ENCODE measurements around the gene SOAT1.
"Not testable (repeated sequence)": the region's sequence is repeated elsewhere in the genome, so short reads cannot be mapped to it uniquely, and the experiment has no call there.

SOAT1 gene

GRCh38 chr1:179274424-179274823 is 19.2 kb upstream of the SOAT1 start:
- not testable (repeated sequence) for H3K36me3 ChIP-seq (ENCODE audit: control insufficient read depth, insufficient read depth, low read length); H3K27ac ChIP-seq (ENCODE audit: low read length); H3K4me1 ChIP-seq (ENCODE audit: control insufficient read depth, insufficient read depth, low read length); H3K9me3 ChIP-seq (ENCODE audit: control insufficient read depth, insufficient read depth, low read length); DNase-seq (ENCODE audit: low read depth, low spot score); H3K27me3 ChIP-seq (ENCODE audit: control insufficient read depth, insufficient read depth, low read length); H3K4me3 ChIP-seq (ENCODE audit: low read length)
- WGBS (ENCODE audit: insufficient coverage, insufficient read length) = no CpG with 5 or more reads among the region's 5 CpGs

GRCh38 chr1:179278920-179279319 is 14.7 kb upstream of the SOAT1 start:
- H3K27ac ChIP-seq (ENCODE audit: low read length) = no peak overlapping the region

GRCh38 chr1:179283992-179284391 is 9.6 kb upstream of the SOAT1 start:
- H3K27me3 ChIP-seq (ENCODE audit: control insufficient read depth, insufficient read depth, low read length) = no peaks in the 10 kb centered on the region
- no peak overlapping the region for H3K4me3 ChIP-seq (ENCODE audit: low read length)
- H3K27ac ChIP-seq (ENCODE audit: low read length) = no peak overlapping the region
- H3K36me3 ChIP-seq (ENCODE audit: control insufficient read depth, insufficient read depth, low read length) = no peaks in the 10 kb centered on the region
- H3K4me1 ChIP-seq (ENCODE audit: control insufficient read depth, insufficient read depth, low read length) = no peaks in the 10 kb centered on the region
- WGBS (ENCODE audit: insufficient coverage, insufficient read length) = no CpG with 5 or more reads among the region's 2 CpGs
- no peaks in the 10 kb centered on the region for H3K9me3 ChIP-seq (ENCODE audit: control insufficient read depth, insufficient read depth, low read length)
- no peak for DNase-seq (ENCODE audit: low read depth, low spot score)

More at GRCh38 chr1:179278920-179279319, 14.7 kb upstream of the SOAT1 start:
- Histone ChIP-seq H3K4me1 (ENCODE audit: control insufficient read depth, insufficient read depth, low read length) (no peaks in the 10 kb centered on the region), H3K36me3 (ENCODE audit: control insufficient read depth, insufficient read depth, low read length) (no peaks in the 10 kb centered on the region), H3K9me3 (ENCODE audit: control insufficient read depth, insufficient read depth, low read length) (no peaks in the 10 kb centered on the region), H3K27me3 (ENCODE audit: control insufficient read depth, insufficient read depth, low read length) (no peaks in the 10 kb centered on the region), H3K4me3 (ENCODE audit: low read length) (no peak overlapping the region)
- WGBS (ENCODE audit: insufficient coverage, insufficient read length) = no CpG with 5 or more reads among the region's 5 CpGs
- no peak for DNase-seq (ENCODE audit: low read depth, low spot score)

DNA sequence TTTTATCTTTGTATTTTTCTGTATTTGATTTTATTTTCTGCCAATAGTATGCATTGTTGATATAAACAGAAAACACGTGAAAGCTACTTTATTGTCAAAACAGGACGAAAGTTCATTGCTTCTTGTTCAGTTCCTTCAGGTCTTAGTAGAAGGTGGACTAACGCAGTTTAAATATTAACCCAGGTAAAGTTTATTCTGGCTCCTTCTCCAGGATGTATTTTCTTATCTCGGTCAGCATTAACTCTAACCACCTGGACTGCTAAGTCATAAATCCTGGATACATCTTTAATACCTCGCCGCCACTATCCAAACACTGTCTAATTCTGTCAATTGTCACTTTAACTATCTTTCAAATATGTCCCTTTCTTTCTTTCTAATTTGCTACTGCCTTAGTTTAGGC is 5.7 kb upstream of the SOAT1 start:
- Histone ChIP-seq H3K4me3 (ENCODE audit: low read length) (no peak overlapping the region), H3K9me3 (ENCODE audit: control insufficient read depth, insufficient read depth, low read length) (no peaks in the 10 kb centered on the region), H3K27ac (ENCODE audit: low read length) (no peak overlapping the region), H3K4me1 (ENCODE audit: control insufficient read depth, insufficient read depth, low read length) (no peaks in the 10 kb centered on the region), H3K27me3 (ENCODE audit: control insufficient read depth, insufficient read depth, low read length) (peaks cover 5% of the 10 kb centered on the region; the same call in 1 of the 2 replicates), H3K36me3 (ENCODE audit: control insufficient read depth, insufficient read depth, low read length) (no peaks in the 10 kb centered on the region)
- WGBS (ENCODE audit: insufficient coverage, insufficient read length) = no CpG with 5 or more reads among the region's 6 CpGs
- DNase-seq (ENCODE audit: low read depth, low spot score) = no peak

DNA sequence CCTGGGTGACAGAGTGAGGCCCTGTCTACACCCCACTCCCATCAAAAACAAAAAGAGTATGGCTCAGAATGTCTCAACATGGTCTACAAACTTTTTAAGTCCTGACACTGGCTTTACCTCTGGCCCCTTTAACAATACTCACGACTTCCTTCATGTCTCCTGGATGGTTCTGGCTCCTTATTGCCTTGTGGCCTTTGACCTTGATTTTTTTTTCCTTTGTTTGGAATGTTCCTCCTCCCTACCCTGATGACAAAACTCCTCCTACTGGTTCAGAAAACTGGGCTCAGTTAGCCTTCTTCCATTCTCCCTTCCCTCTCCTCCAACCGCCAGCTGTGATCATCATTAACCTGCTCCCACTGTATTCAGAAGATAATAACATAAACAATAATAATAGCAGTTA is 4.6 kb upstream of the SOAT1 start:
- H3K4me1 ChIP-seq (ENCODE audit: control insufficient read depth, insufficient read depth, low read length) = no peaks in the 10 kb centered on the region
- no peak for DNase-seq (ENCODE audit: low read depth, low spot score)
- H3K27ac ChIP-seq (ENCODE audit: low read length) = no peak overlapping the region
- H3K36me3 ChIP-seq (ENCODE audit: control insufficient read depth, insufficient read depth, low read length) = no peaks in the 10 kb centered on the region
- no peaks in the 10 kb centered on the region for H3K9me3 ChIP-seq (ENCODE audit: control insufficient read depth, insufficient read depth, low read length)
- H3K4me3 ChIP-seq (ENCODE audit: low read length) = no peak overlapping the region
- peaks cover 5% of the 10 kb centered on the region; the same call in 1 of the 2 replicates for H3K27me3 ChIP-seq (ENCODE audit: control insufficient read depth, insufficient read depth, low read length)
- no CpG with 5 or more reads among the region's 2 CpGs for WGBS (ENCODE audit: insufficient coverage, insufficient read length)

DNA sequence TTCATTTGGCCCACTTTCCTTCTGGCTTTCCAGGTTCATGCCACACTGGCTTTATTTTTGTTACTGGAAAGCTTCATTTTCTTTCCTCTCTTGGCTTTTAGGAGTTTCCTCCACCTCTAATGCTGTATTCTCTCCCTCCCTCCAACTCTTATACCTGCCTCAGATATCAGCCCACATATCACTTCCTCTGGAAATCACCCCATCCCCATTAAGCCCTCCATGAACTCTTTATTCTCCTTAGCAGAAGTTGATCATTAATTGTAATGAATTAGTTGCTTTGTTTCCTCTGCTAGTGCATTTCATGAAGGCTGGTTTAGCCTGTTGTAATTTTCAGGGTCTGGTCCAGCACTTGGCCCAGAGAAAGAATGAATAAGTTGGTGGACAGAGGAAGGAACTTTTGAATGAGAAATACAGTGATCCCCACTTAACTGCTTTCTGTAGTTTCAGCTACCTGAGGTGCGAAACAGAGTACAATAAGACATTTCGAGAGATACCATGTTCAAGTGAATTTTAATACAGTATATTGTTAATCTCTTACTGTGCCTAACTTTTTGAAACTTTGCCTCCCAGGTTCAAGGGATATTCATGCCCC is 1.7 kb downstream of the SOAT1 start:
- peaks cover 40% of the 10 kb centered on the region for H3K27me3 ChIP-seq (ENCODE audit: control insufficient read depth, insufficient read depth, low read length)
- no peaks in the 10 kb centered on the region for H3K4me1 ChIP-seq (ENCODE audit: control insufficient read depth, insufficient read depth, low read length)
- WGBS (ENCODE audit: insufficient coverage, insufficient read length) = no CpG with 5 or more reads among the region's 2 CpGs
- H3K9me3 ChIP-seq (ENCODE audit: control insufficient read depth, insufficient read depth, low read length) = no peaks in the 10 kb centered on the region
- no peak overlapping the region for H3K27ac ChIP-seq (ENCODE audit: low read length)
- no peak overlapping the region for H3K4me3 ChIP-seq (ENCODE audit: low read length)
- no peaks in the 10 kb centered on the region for H3K36me3 ChIP-seq (ENCODE audit: control insufficient read depth, insufficient read depth, low read length)
- DNase-seq (ENCODE audit: low read depth, low spot score) = no peak

DNA sequence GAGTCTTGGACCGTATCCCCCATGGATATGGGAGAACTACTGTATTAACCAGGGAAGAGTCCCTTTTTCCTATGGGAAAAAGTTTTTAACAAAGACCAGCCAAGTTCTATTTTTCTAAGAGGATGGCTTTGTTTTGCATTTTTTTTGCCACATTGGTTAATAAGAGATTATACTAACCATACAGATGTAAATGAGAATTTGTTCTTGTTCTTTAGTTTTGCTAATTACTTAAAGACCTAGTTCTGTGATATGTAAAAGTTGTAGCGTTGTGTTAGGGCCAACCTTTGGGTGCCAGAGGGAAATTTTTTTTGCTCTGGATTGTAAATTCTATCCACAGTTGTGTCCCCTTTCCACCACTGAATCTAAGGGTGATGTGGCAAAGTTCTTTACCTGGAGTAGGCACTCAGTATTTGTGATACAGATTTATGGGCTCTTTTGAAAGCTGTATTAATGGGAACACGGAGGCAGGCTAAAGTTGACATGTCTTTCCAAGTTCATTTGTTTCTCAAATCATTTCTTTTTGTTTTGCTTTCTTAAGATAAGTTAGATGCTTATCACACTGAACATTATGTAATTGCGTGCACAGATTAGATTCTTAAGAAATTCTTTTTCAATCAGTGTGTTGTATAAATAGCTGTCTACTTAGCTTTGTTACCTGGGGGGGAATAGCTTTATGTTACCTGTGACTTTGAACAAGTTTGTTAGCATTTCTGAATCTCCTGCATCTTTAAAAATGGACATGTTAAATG is 2.9 kb downstream of the SOAT1 start:
- no CpG with 5 or more reads among the region's 4 CpGs for WGBS (ENCODE audit: insufficient coverage, insufficient read length)
- peaks cover 42% of the 10 kb centered on the region for H3K27me3 ChIP-seq (ENCODE audit: control insufficient read depth, insufficient read depth, low read length)
- H3K9me3 ChIP-seq (ENCODE audit: control insufficient read depth, insufficient read depth, low read length) = no peaks in the 10 kb centered on the region
- H3K27ac ChIP-seq (ENCODE audit: low read length) = no peak overlapping the region
- no peak for DNase-seq (ENCODE audit: low read depth, low spot score)
- H3K4me1 ChIP-seq (ENCODE audit: control insufficient read depth, insufficient read depth, low read length) = no peaks in the 10 kb centered on the region
- H3K36me3 ChIP-seq (ENCODE audit: control insufficient read depth, insufficient read depth, low read length) = no peaks in the 10 kb centered on the region
- no peak overlapping the region for H3K4me3 ChIP-seq (ENCODE audit: low read length)

DNA sequence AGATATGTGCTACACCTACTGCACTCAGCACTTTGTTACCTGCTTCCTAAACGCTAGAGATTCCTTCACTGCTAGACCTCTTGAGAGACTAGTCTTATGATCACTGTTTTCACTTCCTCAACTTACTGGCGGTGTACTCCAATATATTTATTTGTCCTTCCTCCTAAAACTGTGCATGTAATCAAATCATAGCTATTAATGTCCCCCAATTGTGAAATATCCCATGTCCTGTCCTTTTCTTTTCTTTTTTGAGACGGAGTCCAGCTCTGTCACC is 3.4 kb downstream of the SOAT1 start:
- Histone ChIP-seq H3K36me3 (ENCODE audit: control insufficient read depth, insufficient read depth, low read length) (no peaks in the 10 kb centered on the region), H3K9me3 (ENCODE audit: control insufficient read depth, insufficient read depth, low read length) (no peaks in the 10 kb centered on the region), H3K27ac (ENCODE audit: low read length) (no peak overlapping the region), H3K27me3 (ENCODE audit: control insufficient read depth, insufficient read depth, low read length) (peaks cover 42% of the 10 kb centered on the region), H3K4me3 (ENCODE audit: low read length) (no peak overlapping the region), H3K4me1 (ENCODE audit: control insufficient read depth, insufficient read depth, low read length) (no peaks in the 10 kb centered on the region)
- no CpG with 5 or more reads among the region's 3 CpGs for WGBS (ENCODE audit: insufficient coverage, insufficient read length)
- no peak for DNase-seq (ENCODE audit: low read depth, low spot score)

DNA sequence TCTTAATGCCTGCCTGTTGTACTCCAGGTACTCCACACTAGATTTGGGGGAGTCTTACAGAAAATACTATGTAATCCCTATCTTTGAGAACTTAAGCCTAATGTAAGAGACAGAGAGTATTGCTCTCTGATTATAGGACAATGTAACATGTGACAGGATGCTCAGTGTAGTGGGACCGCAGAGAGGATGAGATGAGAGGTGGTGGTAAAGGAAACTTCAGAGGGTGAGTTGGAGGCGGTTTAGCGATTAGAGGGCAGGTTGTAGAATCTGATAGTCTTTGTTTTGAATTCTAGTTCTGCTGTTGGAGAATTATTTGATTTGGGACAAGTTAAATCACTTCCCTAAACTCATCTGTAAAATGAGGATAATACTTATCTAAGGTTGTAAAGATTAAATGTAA is 5.4 kb downstream of the SOAT1 start:
- Histone ChIP-seq H3K4me1 (ENCODE audit: control insufficient read depth, insufficient read depth, low read length) (no peaks in the 10 kb centered on the region), H3K27ac (ENCODE audit: low read length) (no peak overlapping the region), H3K27me3 (ENCODE audit: control insufficient read depth, insufficient read depth, low read length) (peaks cover 36% of the 10 kb centered on the region), H3K9me3 (ENCODE audit: control insufficient read depth, insufficient read depth, low read length) (no peaks in the 10 kb centered on the region), H3K36me3 (ENCODE audit: control insufficient read depth, insufficient read depth, low read length) (no peaks in the 10 kb centered on the region), H3K4me3 (ENCODE audit: low read length) (no peak overlapping the region)
- no peak for DNase-seq (ENCODE audit: low read depth, low spot score)
- WGBS (ENCODE audit: insufficient coverage, insufficient read length) = no CpG with 5 or more reads among the region's 3 CpGs

GRCh38 chr1:179300112-179300511 is 6.5 kb downstream of the SOAT1 start:
- Histone ChIP-seq H3K4me1 (ENCODE audit: control insufficient read depth, insufficient read depth, low read length) (no peaks in the 10 kb centered on the region), H3K27ac (ENCODE audit: low read length) (no peak overlapping the region), H3K36me3 (ENCODE audit: control insufficient read depth, insufficient read depth, low read length) (no peaks in the 10 kb centered on the region), H3K27me3 (ENCODE audit: control insufficient read depth, insufficient read depth, low read length) (peaks cover 31% of the 10 kb centered on the region), H3K9me3 (ENCODE audit: control insufficient read depth, insufficient read depth, low read length) (no peaks in the 10 kb centered on the region), H3K4me3 (ENCODE audit: low read length) (no peak overlapping the region)
- DNase-seq (ENCODE audit: low read depth, low spot score) = no peak
- WGBS (ENCODE audit: insufficient coverage, insufficient read length) = no CpG with 5 or more reads among the region's 1 CpG

DNA sequence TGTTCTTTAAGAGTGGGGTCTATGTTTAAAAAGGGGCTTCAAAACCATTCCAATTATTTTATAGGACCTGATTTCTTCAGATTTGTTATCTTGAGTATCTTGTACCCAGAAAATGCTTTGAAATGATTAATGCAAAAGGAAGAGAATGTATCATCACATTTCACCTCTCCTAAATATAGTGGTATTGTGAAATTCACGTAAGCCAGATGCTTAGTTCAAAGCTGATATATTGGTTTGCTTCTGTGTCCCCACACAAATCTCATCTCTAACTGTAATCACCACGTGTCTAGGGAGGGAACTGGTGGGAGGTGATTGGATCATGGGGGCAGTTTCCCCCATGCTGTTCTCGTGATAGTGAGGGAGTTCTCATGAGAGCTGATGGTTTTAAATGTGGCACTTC is 8.5 kb downstream of the SOAT1 start:
- Histone ChIP-seq H3K27ac (ENCODE audit: low read length) (no peak overlapping the region), H3K4me3 (ENCODE audit: low read length) (no peak overlapping the region), H3K27me3 (ENCODE audit: control insufficient read depth, insufficient read depth, low read length) (peaks cover 18% of the 10 kb centered on the region), H3K9me3 (ENCODE audit: control insufficient read depth, insufficient read depth, low read length) (no peaks in the 10 kb centered on the region), H3K4me1 (ENCODE audit: control insufficient read depth, insufficient read depth, low read length) (no peaks in the 10 kb centered on the region), H3K36me3 (ENCODE audit: control insufficient read depth, insufficient read depth, low read length) (no peaks in the 10 kb centered on the region)
- DNase-seq (ENCODE audit: low read depth, low spot score) = no peak
- WGBS (ENCODE audit: insufficient coverage, insufficient read length) = no CpG with 5 or more reads among the region's 3 CpGs
